HepG2 (cell line): ENCODE results near the gene SPX. TPM values are rescaled to one million over a fixed set of nuclear protein-coding genes. Genes with fewer than 3 reads are reported as not detected.
A peak's percentile ranks its signal among the peaks of the same experiment; 100 is the strongest.

Experiments used
- ARNT2 ChIP-seq: sonication (generic); formaldehyde crosslinking; IDR thresholded peaks from 2 replicates; pipeline ENCODE4 v1.8.0; 2022; ENCODE audit warnings: mild to moderate bottlenecking, low read depth, missing genetic modification reagents, moderate library complexity
- BHLHE40 ChIP-seq: IDR thresholded peaks from 2 replicates; pipeline ENCODE4 v1.6.1; 2011; ENCODE audit warnings: low read length, improper control_type of control experiment
- CSRNP2 ChIP-seq: sonication (generic); formaldehyde crosslinking; conservative IDR thresholded peaks from 2 replicates; pipeline ENCODE4 v1.8.0; 2022; ENCODE audit warnings: low read depth, missing genetic modification reagents
- FOXK1 ChIP-seq: sonication (generic); formaldehyde crosslinking; IDR thresholded peaks from 2 replicates; pipeline ENCODE4 v1.4.0; 2020; ENCODE audit warnings: low read depth, missing genetic modification reagents, borderline replicate concordance
- GLI4 ChIP-seq: sonication (generic); formaldehyde crosslinking; IDR thresholded peaks from 2 replicates; pipeline ENCODE4 v1.5.1; 2020; ENCODE audit warnings: missing genetic modification reagents, mild to moderate bottlenecking, moderate library complexity, borderline replicate concordance
- GRHL1 ChIP-seq: sonication (generic); formaldehyde crosslinking; conservative IDR thresholded peaks from 2 replicates; pipeline ENCODE4 v1.8.0; 2022; ENCODE audit warnings: missing genetic modification reagents
- HMGA1 ChIP-seq: sonication (generic); formaldehyde crosslinking; conservative IDR thresholded peaks from 2 replicates; pipeline ENCODE4 v1.4.0; 2020; ENCODE audit warnings: missing genetic modification reagents
- KMT2A ChIP-seq: sonication (generic); formaldehyde crosslinking; IDR thresholded peaks from 2 replicates; pipeline ENCODE4 v1.4.0; 2020; ENCODE audit warnings: missing genetic modification reagents
- SSRP1 ChIP-seq: IDR thresholded peaks from 2 replicates; pipeline ENCODE4 v1.6.1; 2016; ENCODE audit warnings: control low read depth
- ZNF317 ChIP-seq: sonication (generic); formaldehyde crosslinking; IDR thresholded peaks from 2 replicates; pipeline ENCODE4 v1.5.0; 2020; ENCODE audit warnings: mild to moderate bottlenecking, missing genetic modification reagents
- ZNF44 ChIP-seq: sonication (generic); formaldehyde crosslinking; IDR thresholded peaks from 2 replicates; pipeline ENCODE4 v1.5.1; 2020; ENCODE audit warnings: mild to moderate bottlenecking, missing genetic modification reagents
- ZNF556 ChIP-seq: sonication (generic); formaldehyde crosslinking; IDR thresholded peaks from 2 replicates; pipeline ENCODE4 v1.4.0; 2020; ENCODE audit warnings: mild to moderate bottlenecking, missing genetic modification reagents, borderline replicate concordance
- ZNF567 ChIP-seq: sonication (generic); formaldehyde crosslinking; IDR thresholded peaks from 2 replicates; pipeline ENCODE4 v1.8.1; 2023; ENCODE audit warnings: mild to moderate bottlenecking, missing genetic modification reagents, borderline replicate concordance
- ZNF674 ChIP-seq: sonication (generic); formaldehyde crosslinking; IDR thresholded peaks from 2 replicates; pipeline ENCODE4 v1.5.0; 2020; ENCODE audit warnings: low read depth, mild to moderate bottlenecking, missing genetic modification reagents
- ZNF766 ChIP-seq: sonication (generic); formaldehyde crosslinking; IDR thresholded peaks from 2 replicates; pipeline ENCODE4 v1.5.0; 2020; ENCODE audit warnings: missing genetic modification reagents, borderline replicate concordance
- ZNF841 ChIP-seq: sonication (generic); formaldehyde crosslinking; IDR thresholded peaks from 2 replicates; pipeline ENCODE4 v1.8.1; 2023; ENCODE audit warnings: missing genetic modification reagents, borderline replicate concordance
- ZNF891 ChIP-seq: sonication (generic); formaldehyde crosslinking; IDR thresholded peaks from 2 replicates; pipeline ENCODE4 v1.5.0; 2020; ENCODE audit warnings: mild to moderate bottlenecking, missing genetic modification reagents
- polyA plus RNA-seq, 8 experiments: library from polyadenylated mRNA; depleted of rRNA in 3 of 8; stranded (reverse) in 7 of 8; unstranded in 1 of 8; fragments of >200 nt; fragmentation: Illumina TruSeq in 4 of 8; extraction: Trizol in 4 of 8; gene quantifications; 2 replicates each; pipeline versions ENCODE4 v1.2.1 to v1.2.3, GENCODE V29; 2011 to 2016; ENCODE audit warnings: low read depth in 4 of 8, missing spikeins in 1 of 8, mixed read lengths in 1 of 8; ENCODE audit not compliant: insufficient read depth in 1 of 8
- total RNA-seq, 5 experiments: library from RNA; depleted of rRNA; stranded (reverse); fragments of >200 nt; fragmentation: Illumina TruSeq; extraction: Trizol; gene quantifications; 2 replicates each; pipeline ENCODE4 v1.2.3, GENCODE V29; 2016; ENCODE audit warnings: low read depth in 1 of 5
- TF ChIP-seq, protein P1 (sequence below): sonication (generic); formaldehyde crosslinking; IDR thresholded peaks from 2 replicates; pipeline ENCODE4 v1.5.0; 2020; ENCODE audit warnings: mild to moderate bottlenecking, missing genetic modification reagents, moderate library complexity
- TF ChIP-seq, protein P2 (sequence below): sonication (generic); formaldehyde crosslinking; IDR thresholded peaks from 2 replicates; pipeline ENCODE4 v1.8.0; 2022; ENCODE audit warnings: mild to moderate bottlenecking, missing genetic modification reagents, moderate library complexity

SPX gene
- total and polyA plus RNA-seq, 2 of the 13 experiments (the other 11 are each of a cell fraction or from before 2014, with no cell fraction given) = 0.07 to 0.16 TPM

DNA sequence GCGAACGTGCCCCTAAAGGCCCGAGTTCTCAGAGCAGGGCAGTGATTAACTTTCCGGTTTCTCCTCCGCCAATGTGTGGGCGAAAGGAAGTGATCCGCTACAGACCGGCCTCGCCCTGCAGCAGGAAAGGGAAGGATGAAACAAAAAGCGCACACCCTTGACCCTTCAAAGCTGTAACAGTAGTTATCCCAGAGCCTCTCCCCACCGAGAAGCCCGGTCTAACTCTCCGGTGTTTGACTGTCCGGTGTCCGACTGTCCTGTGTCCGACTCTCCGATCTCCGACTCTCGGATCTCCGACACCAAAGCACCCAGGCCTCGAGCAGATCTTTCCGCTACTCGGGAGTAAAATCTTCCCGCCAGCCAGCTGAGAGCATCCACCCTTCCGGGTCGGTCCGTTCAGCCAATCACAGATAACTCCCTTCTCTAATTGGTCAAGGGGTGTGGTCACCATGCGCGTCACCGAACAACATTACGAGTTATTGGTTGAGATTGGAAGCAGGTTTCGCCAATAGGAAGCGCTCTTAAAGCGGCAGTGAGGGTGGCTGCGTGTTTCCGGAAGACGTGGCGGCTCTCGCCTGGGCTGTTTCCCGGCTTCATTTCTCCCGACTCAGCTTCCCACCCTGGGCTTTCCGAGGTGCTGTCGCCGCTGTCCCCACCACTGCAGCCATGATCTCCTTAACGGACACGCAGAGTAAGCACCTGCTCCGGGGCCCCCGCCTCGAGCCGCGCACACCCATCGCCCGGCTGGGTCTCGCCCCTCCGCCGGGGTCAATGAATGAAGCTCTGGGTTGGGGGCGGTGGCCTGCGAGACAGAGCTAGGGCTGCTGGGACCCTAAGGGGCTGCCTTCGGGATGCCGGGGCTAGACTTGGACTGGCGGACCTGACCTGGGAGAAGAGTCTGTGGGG lies 24.6 kb upstream of the SPX start, which contains the start of the genes GOLT1B and RECQL (continued):
- TF ChIP-seq, protein P1, sequence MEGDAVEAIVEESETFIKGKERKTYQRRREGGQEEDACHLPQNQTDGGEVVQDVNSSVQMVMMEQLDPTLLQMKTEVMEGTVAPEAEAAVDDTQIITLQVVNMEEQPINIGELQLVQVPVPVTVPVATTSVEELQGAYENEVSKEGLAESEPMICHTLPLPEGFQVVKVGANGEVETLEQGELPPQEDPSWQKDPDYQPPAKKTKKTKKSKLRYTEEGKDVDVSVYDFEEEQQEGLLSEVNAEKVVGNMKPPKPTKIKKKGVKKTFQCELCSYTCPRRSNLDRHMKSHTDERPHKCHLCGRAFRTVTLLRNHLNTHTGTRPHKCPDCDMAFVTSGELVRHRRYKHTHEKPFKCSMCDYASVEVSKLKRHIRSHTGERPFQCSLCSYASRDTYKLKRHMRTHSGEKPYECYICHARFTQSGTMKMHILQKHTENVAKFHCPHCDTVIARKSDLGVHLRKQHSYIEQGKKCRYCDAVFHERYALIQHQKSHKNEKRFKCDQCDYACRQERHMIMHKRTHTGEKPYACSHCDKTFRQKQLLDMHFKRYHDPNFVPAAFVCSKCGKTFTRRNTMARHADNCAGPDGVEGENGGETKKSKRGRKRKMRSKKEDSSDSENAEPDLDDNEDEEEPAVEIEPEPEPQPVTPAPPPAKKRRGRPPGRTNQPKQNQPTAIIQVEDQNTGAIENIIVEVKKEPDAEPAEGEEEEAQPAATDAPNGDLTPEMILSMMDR (CRISPR knock-in tag) = no peak
- TF ChIP-seq ZNF766 (CRISPR knock-in tag) (no peak), ARNT2 (CRISPR knock-in tag) (no peak), ZNF44 (0 out of 2 replicates have a peak, but pooled peaks have one; percentile 26), GRHL1 (CRISPR knock-in tag) (no peak), BHLHE40 (no peak), ZNF674 (CRISPR knock-in tag) (no peak), KMT2A (peak; percentile 54; the same call in 1 of the 2 replicates), ZNF841 (CRISPR knock-in tag) (no peak), HMGA1 (CRISPR knock-in tag) (no peak), CSRNP2 (CRISPR knock-in tag) (no peak), FOXK1 (CRISPR knock-in tag) (peak; percentile 99), ZNF891 (CRISPR knock-in tag) (no peak), SSRP1 (0 out of 2 replicates have a peak, but pooled peaks have one; percentile 38), ZNF317 (CRISPR knock-in tag) (no peak; the same call in 1 of the 2 replicates), ZNF567 (0 out of 2 replicates have a peak, but pooled peaks have one; percentile 63), ZNF556 (CRISPR knock-in tag) (no peak), GLI4 (CRISPR knock-in tag) (0 out of 2 replicates have a peak, but pooled peaks have one; percentile 31)
- TF ChIP-seq, protein P2, sequence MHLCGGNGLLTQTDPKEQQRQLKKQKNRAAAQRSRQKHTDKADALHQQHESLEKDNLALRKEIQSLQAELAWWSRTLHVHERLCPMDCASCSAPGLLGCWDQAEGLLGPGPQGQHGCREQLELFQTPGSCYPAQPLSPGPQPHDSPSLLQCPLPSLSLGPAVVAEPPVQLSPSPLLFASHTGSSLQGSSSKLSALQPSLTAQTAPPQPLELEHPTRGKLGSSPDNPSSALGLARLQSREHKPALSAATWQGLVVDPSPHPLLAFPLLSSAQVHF = no peak
